K562 (cell line): ENCODE results near the gene TMEM200B. TPM values are rescaled to one million over a fixed set of nuclear protein-coding genes. Genes with fewer than 3 reads are reported as not detected.

Experiments
- ATAC-seq: fragments of 200-7000 bp; cut with Tn5 transposase; 3 replicates; pipeline ENCODE4 v1.9.1; 2020; ENCODE audit warnings: moderate library complexity
- BruUV-seq: library from RNA; stranded (reverse); fragments of 400-500 nt; replicated peaks from 2 replicates; lab custom pipeline; 2021; lab: Mats Ljungman, UMichigan
- CTCF ChIA-PET: fragments of 300-600 bp; formaldehyde crosslinking; extraction: SDS; loops from one replicate; lab custom pipeline; 2021; ENCODE audit warnings: low intra/inter-chr PET ratio; lab: Yijun Ruan, JAX
- POLR2A ChIA-PET: fragments of 300-600, 350-650 bp; sonication (Branson Sonifier 250); formaldehyde crosslinking; extraction: SDS; loops from one replicate; lab custom pipeline; 2021; ENCODE audit warnings: antibody characterized with exemption, inconsistent platforms; lab: Yijun Ruan, JAX
- DNase-seq, 4 experiments: peaks; one replicate each; pipeline versions ENCODE4 v3.0.0 to v3.0.0-alpha.2; 2011 to 2018; ENCODE audit warnings: low spot score in 3 of 4, mixed read lengths in 3 of 4; ENCODE audit errors: extremely low read depth in 1 of 4
- FAIRE-seq: peaks from 2 replicates; lab custom pipeline; 2011; peaks lifted over from hg19 to GRCh38; lab: Jason Lieb, UNC
- H2AFZ ChIP-seq: 2 replicates; pipeline ENCODE4 v1.6.0; 2011; ENCODE audit warnings: low read depth, low read length, control low read depth, inconsistent platforms
- H3K27ac ChIP-seq: fragments of 200-600 bp; 3 replicates; pipeline ENCODE4 v1.8.0; 2011; ENCODE audit warnings: low read depth, mild to moderate bottlenecking, control low read depth, inconsistent platforms, low read length, moderate library complexity, mixed read lengths; ENCODE audit errors: extremely low read depth
- H3K27me3 ChIP-seq, 2 experiments: fragments of 300-600 bp in 1 of 2; 2 replicates in 1 of 2; 3 replicates in 1 of 2; pipeline versions ENCODE4 v1.6.0 to v1.8.0; 2011; ENCODE audit warnings: inconsistent platforms in 2 of 2, low read length in 2 of 2, mild to moderate bottlenecking in 1 of 2, mixed read lengths in 1 of 2, moderate library complexity in 1 of 2; ENCODE audit not compliant: control insufficient read depth in 2 of 2, insufficient read depth in 2 of 2
- H3K36me3 ChIP-seq: fragments of 300-600 bp; 3 replicates; pipeline ENCODE4 v1.8.0; 2011; ENCODE audit warnings: mild to moderate bottlenecking, low read length, inconsistent platforms; ENCODE audit not compliant: control insufficient read depth, insufficient read depth
- H3K4me1 ChIP-seq, 2 experiments: fragments of 200-600 bp in 1 of 2; replicated peaks in 1 of 2; 2 replicates in 1 of 2; 3 replicates in 1 of 2; pipeline versions ENCODE4 v1.5.1 to v1.8.0; 2011; ENCODE audit warnings: inconsistent platforms in 2 of 2, low read length in 2 of 2, mild to moderate bottlenecking in 1 of 2, mixed read lengths in 1 of 2, moderate library complexity in 1 of 2; ENCODE audit not compliant: control insufficient read depth in 2 of 2, insufficient read depth in 2 of 2
- H3K4me2 ChIP-seq: 2 replicates; pipeline ENCODE4 v1.6.1; 2011; ENCODE audit warnings: low read length, control low read depth, inconsistent platforms, mixed read lengths; ENCODE audit not compliant: insufficient read depth
- H3K4me3 ChIP-seq: fragments of 200-600 bp; sonication (generic), shearing (Covaris generic); 2 replicates; pipeline ENCODE4 v1.5.1; 2016; ENCODE audit warnings: control low read depth, inconsistent platforms
- H3K79me2 ChIP-seq: fragments of 200-600 bp; 3 replicates; pipeline ENCODE4 v1.8.0; 2011; ENCODE audit warnings: low read length, inconsistent platforms; ENCODE audit not compliant: control insufficient read depth, insufficient read depth
- H3K9ac ChIP-seq, 2 experiments: 2 replicates each; pipeline versions ENCODE4 v1.6.0 to v1.6.1; 2011; ENCODE audit warnings: low read depth in 2 of 2, low read length in 2 of 2, control low read depth in 1 of 2, inconsistent platforms in 1 of 2, mild to moderate bottlenecking in 1 of 2, mixed read lengths in 1 of 2; ENCODE audit not compliant: insufficient read depth in 1 of 2
- H3K9me1 ChIP-seq: one replicate; pipeline ENCODE4 v1.6.0; 2011; ENCODE audit warnings: inconsistent platforms, mild to moderate bottlenecking, low read length, moderate library complexity; ENCODE audit not compliant: control insufficient read depth, insufficient read depth
- H3K9me3 ChIP-seq: replicated peaks from 2 replicates; pipeline ENCODE4 v1.5.1; 2011; ENCODE audit warnings: low read depth, low read length, inconsistent platforms; ENCODE audit not compliant: control insufficient read depth, insufficient read depth
- H4K20me1 ChIP-seq: replicated peaks from 2 replicates; pipeline ENCODE4 v1.6.1; 2011; ENCODE audit warnings: low read length, inconsistent platforms, mixed read lengths; ENCODE audit not compliant: control insufficient read depth, insufficient read depth
- ETS1 ChIP-seq: conservative IDR thresholded peaks from 2 replicates; pipeline ENCODE4 v1.6.1; 2011; ENCODE audit warnings: low read depth, mild to moderate bottlenecking, low read length; ENCODE audit not compliant: control insufficient read depth
- HNRNPUL1 ChIP-seq: fragments of 200-400 bp; formaldehyde crosslinking; IDR thresholded peaks from 2 replicates; pipeline ENCODE4 v1.6.1; 2017; ENCODE audit warnings: low read length
- MXD1 ChIP-seq: fragments of 250-450 bp; sonication (Bioruptor Pico); IDR thresholded peaks from 2 replicates; pipeline ENCODE4 v1.8.0; 2021; ENCODE audit warnings: borderline replicate concordance, mild to moderate bottlenecking, moderate library complexity; ENCODE audit not compliant: poor library complexity, severe bottlenecking
- NELFE ChIP-seq: IDR thresholded peaks from 2 replicates; pipeline ENCODE4 v1.6.1; 2011; ENCODE audit warnings: mild to moderate bottlenecking; ENCODE audit not compliant: insufficient read depth, insufficient read length
- NFATC3 ChIP-seq: fragments of 450-650 bp; IDR thresholded peaks from 2 replicates; pipeline ENCODE4 v1.6.1; 2017; ENCODE audit warnings: mild to moderate bottlenecking
- POLR2H ChIP-seq: IDR thresholded peaks from 2 replicates; pipeline ENCODE4 v1.6.1; 2016; ENCODE audit warnings: missing genetic modification characterization, low read depth, mild to moderate bottlenecking, control low read depth, missing compliant biosample characterization, moderate library complexity
- PTTG1 ChIP-seq: fragments of 450-650 bp; IDR thresholded peaks from 2 replicates; pipeline ENCODE4 v1.6.1; 2016; ENCODE audit warnings: low read depth, mild to moderate bottlenecking, missing genetic modification characterization, missing compliant biosample characterization
- STAT5B ChIP-seq: fragments of 250-450 bp; sonication (Bioruptor Pico); IDR thresholded peaks from 2 replicates; pipeline ENCODE4 v1.8.0; 2021; ENCODE audit warnings: mild to moderate bottlenecking, inconsistent platforms
- ZNF217 ChIP-seq: sonication (generic); formaldehyde crosslinking; IDR thresholded peaks from 2 replicates; pipeline ENCODE4 v1.8.0; 2022; ENCODE audit warnings: mild to moderate bottlenecking, missing genetic modification reagents
- ZNF253 ChIP-seq: fragments of 250-450 bp; sonication (Bioruptor Pico); conservative IDR thresholded peaks from 2 replicates; pipeline ENCODE4 v1.6.1; 2021; ENCODE audit warnings: mild to moderate bottlenecking
- ZNF551 ChIP-seq: fragments of 250-450 bp; sonication (Bioruptor Pico); IDR thresholded peaks from 2 replicates; pipeline ENCODE4 v1.5.0; 2021; ENCODE audit warnings: mild to moderate bottlenecking, moderate library complexity
- ZNF778 ChIP-seq: fragments of 450-650 bp; formaldehyde crosslinking; IDR thresholded peaks from 2 replicates; pipeline ENCODE4 v1.4.0; 2020; ENCODE audit warnings: mild to moderate bottlenecking, moderate library complexity
- whole genome bisulfite sequencing: fragments of 100-300 bp; shearing (Covaris generic); methylation state at CpG from one replicate; pipeline ENCODE4 v1.1.6; 2016; ENCODE audit warnings: low coverage, mixed read lengths; ENCODE audit not compliant: insufficient coverage; ENCODE audit errors: missing lambda C conversion rate; 5-methylcytosine and 5-hydroxymethylcytosine counted together
- in situ Hi-C: fragments of 300-500 bp; cut with MboI; formaldehyde crosslinking; loops from 4 replicates; pipeline ENCODE4 v1.15.0; 2018; ENCODE audit warnings: inconsistent platforms, mixed read lengths
- intact Hi-C: fragments of 100-400 bp; cut with micrococcal nuclease; formaldehyde crosslinking; loops from 2 replicates; pipeline ENCODE4 v1.14.2; 2022
- polyA plus RNA-seq, 8 experiments: library from polyadenylated mRNA; depleted of rRNA in 4 of 8; stranded (reverse) in 5 of 8; unstranded in 3 of 8; fragments of >200 nt; fragmentation: Nextera tagmentation in 2 of 8; fragmentation: Illumina TruSeq in 1 of 8; extraction: Ambion mirVana in 2 of 8; extraction: Trizol in 1 of 8; gene quantifications; 2 replicates each; pipeline versions ENCODE4 v1.2.1 to v1.2.3, GENCODE V29; 2011 to 2014; ENCODE audit warnings: inconsistent platforms in 1 of 8, missing spikeins in 1 of 8
- total RNA-seq, 7 experiments: library from RNA; depleted of rRNA in 6 of 7; stranded (reverse); fragments of >200 nt in 6 of 7; fragmentation: Illumina TruSeq in 2 of 7; extraction: Trizol in 2 of 7; gene quantifications; 2 replicates each; pipeline versions ENCODE4 v1.2.1 to v1.2.3, GENCODE V29; 2011 to 2021; ENCODE audit warnings: low replicate concordance in 1 of 7

TMEM200B gene
- total and polyA plus RNA-seq, 9 of the 15 experiments (the other 6 are each of a cell fraction or from before 2014, with no cell fraction given) = 0.04 to 0.35 (median 0.10) TPM; not detected in 1

- Histone ChIP-seq H4K20me1 (peaks cover 42% of the 10 kb centered on the region), H3K4me3 (no peak overlapping the region), H3K9ac (no peak overlapping the region), H3K4me1 (peaks cover 3% of the 10 kb centered on the region in 2 experiments; a peak in 3 of 5 replicates), H3K27ac (peak overlapping the region; percentile 1; the same call in 1 of the 3 replicates), H2AFZ (no peak overlapping the region), H3K27me3 (no peaks in the 10 kb centered on the region), H3K4me2 (no peak overlapping the region), H3K9me1 (no peaks in the 10 kb centered on the region), H3K79me2 (peaks cover 97% of the 10 kb centered on the region), H3K36me3 (peaks cover 85% of the 10 kb centered on the region), H3K9me3 (no peaks in the 10 kb centered on the region)
- WGBS = 44% methylated on average over 3 of the region's 3 CpGs
- no peak for TF ChIP-seq ZNF551 (CRISPR knock-in tag)
- TF ChIP-seq NFATC3 = no peak
- in situ Hi-C loops (no loop called here), intact Hi-C loops (no loop called here)
- ChIA-PET CTCF (no interaction called here), POLR2A (interaction anchor here (1.0 to 14.0 kb wide), 6 partner anchors 8 to 664 kb away, joined by 3 to 129 read pairs (median 20); partner anchors contain the start of gene SRSF4)
- FAIRE-seq (peak; percentile 35), ATAC-seq (peak; percentile 62), DNase-seq (no peak)
- no TSS peak for BruUV-seq
Measured at GRCh38 chr1:29171089-29171488, 47.4 kb upstream of the TMEM200B start.

- WGBS = 67% methylated on average over 3 of the region's 3 CpGs
- peaks cover 99% of the 10 kb centered on the region for H3K79me2 ChIP-seq
- H3K4me3 ChIP-seq = no peak overlapping the region
- no peak overlapping the region for H3K4me2 ChIP-seq
- peaks cover 42% of the 10 kb centered on the region for H4K20me1 ChIP-seq
- CTCF ChIA-PET = no interaction called here
- in situ Hi-C loops = no loop called here
- TF ChIP-seq ZNF778 (CRISPR knock-in tag) (no peak), POLR2H (0 out of 2 replicates have a peak, but pooled peaks have one; percentile 43), ZNF217 (CRISPR knock-in tag) (no peak), HNRNPUL1 (no peak), NELFE (no peak), ETS1 (no peak), PTTG1 (tag) (no peak), MXD1 (CRISPR knock-in tag) (no peak), ZNF253 (CRISPR knock-in tag) (0 out of 2 replicates have a peak, but pooled peaks have one; percentile 28), STAT5B (CRISPR knock-in tag) (no peak)
- TF ChIP-seq, all 486 proteins: peak for 2
- Histone ChIP-seq H3K9me3 (no peaks in the 10 kb centered on the region), H3K9ac (no peak overlapping the region), H3K27ac (no peak overlapping the region), H3K36me3 (peaks cover 89% of the 10 kb centered on the region), H3K9me1 (no peaks in the 10 kb centered on the region), H3K4me1 (peaks cover 3% of the 10 kb centered on the region in 2 experiments; a peak in 3 of 5 replicates), H2AFZ (no peak overlapping the region), H3K27me3 (no peaks in the 10 kb centered on the region)
- no peak for FAIRE-seq
- no peak for ATAC-seq
- DNase-seq = no peak
- intact Hi-C loops = no loop called here
- POLR2A ChIA-PET = interaction anchor here (1.0 to 14.0 kb wide), 5 partner anchors 9 to 663 kb away, joined by 3 to 129 read pairs (median 38); partner anchors contain the start of gene SRSF4
- no TSS peak for BruUV-seq
Measured at GRCh38 chr1:29169976-29170375, 46.3 kb upstream of the TMEM200B start.
